Measurements from ENCODE around the gene LMOD3. TPM values are rescaled to one million over a fixed set of nuclear protein-coding genes. Genes with fewer than 3 reads are reported as not detected.

LMOD3 gene
- total and polyA plus RNA-seq, 9 of the 15 experiments (the other 6 are each of a cell fraction or from before 2014, with no cell fraction given), result 0.03 TPM; not detected in 8

DNA sequence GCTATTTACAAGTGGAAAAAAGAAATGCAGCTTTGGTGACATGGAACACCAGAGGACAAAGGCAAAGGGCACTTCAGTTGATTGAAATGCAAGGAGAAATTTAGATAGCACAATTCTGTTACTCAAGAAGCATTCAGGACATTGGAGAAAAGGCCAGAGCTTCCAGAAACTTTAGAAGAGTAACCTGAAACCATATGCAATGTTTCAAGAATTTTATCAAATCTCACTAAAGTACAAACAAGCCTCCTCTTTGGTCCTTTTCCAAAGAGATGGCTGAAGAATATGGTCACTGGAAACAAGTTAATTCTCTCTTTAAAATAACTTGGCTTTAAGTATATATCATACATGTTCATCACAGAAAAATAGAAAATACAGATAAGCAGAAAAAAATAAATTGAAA lies 14.6 kb upstream of the LMOD3 start (continued):
- TF ChIP-seq ZNF133 (CRISPR knock-in tag; IDR thresholded peaks at IDR 0.05), result no peak
- no peak for TF ChIP-seq SIN3B (IDR thresholded peaks at IDR 0.05; ENCODE audit: low read depth)
- TF ChIP-seq, protein P1, sequence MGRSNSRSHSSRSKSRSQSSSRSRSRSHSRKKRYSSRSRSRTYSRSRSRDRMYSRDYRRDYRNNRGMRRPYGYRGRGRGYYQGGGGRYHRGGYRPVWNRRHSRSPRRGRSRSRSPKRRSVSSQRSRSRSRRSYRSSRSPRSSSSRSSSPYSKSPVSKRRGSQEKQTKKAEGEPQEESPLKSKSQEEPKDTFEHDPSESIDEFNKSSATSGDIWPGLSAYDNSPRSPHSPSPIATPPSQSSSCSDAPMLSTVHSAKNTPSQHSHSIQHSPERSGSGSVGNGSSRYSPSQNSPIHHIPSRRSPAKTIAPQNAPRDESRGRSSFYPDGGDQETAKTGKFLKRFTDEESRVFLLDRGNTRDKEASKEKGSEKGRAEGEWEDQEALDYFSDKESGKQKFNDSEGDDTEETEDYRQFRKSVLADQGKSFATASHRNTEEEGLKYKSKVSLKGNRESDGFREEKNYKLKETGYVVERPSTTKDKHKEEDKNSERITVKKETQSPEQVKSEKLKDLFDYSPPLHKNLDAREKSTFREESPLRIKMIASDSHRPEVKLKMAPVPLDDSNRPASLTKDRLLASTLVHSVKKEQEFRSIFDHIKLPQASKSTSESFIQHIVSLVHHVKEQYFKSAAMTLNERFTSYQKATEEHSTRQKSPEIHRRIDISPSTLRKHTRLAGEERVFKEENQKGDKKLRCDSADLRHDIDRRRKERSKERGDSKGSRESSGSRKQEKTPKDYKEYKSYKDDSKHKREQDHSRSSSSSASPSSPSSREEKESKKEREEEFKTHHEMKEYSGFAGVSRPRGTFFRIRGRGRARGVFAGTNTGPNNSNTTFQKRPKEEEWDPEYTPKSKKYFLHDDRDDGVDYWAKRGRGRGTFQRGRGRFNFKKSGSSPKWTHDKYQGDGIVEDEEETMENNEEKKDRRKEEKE (IDR thresholded peaks at IDR 0.05; ENCODE audit: borderline replicate concordance in 1 of 2, control insufficient read depth in 1 of 2, low read depth in 2 of 2, low read length in 1 of 2), result no peak
- TF ChIP-seq HNRNPL (IDR thresholded peaks at IDR 0.05; ENCODE audit: low read depth, low read length), result no peak

DNA sequence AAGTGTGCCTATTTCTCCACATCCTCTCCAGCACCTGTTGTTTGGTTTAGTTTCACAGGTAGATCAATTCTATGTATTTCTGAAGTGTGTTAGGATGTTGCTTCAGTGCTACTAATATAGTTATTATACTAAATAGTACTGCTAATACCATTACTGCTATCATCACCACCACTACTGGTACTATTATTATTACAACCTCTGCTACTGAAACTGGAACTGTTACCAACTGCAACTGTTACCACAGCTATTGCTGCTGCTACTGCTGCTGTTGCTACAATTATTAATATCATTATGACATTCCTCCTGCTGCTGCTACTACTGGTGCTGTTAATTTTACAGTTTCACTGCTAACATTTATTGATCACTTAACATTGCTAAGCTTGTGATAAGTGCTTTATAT lies 8.3 kb upstream of the LMOD3 start:
- H3K4me1 ChIP-seq (replicated peaks in 1 of 2; ENCODE audit: control insufficient read depth in 2 of 2, insufficient read depth in 2 of 2, low read length in 2 of 2), result no peaks in the 10 kb centered on the region
- in situ Hi-C loops (cut with MboI), result no loop called here
- FAIRE-seq, result no peak
- no peak for ATAC-seq
- H3K4me2 ChIP-seq (ENCODE audit: insufficient read depth, low read length), result no peak overlapping the region
- DNase-seq (ENCODE audit: extremely low read depth in 1 of 4, low spot score in 3 of 4), result no peak
- H3K9me1 ChIP-seq (ENCODE audit: control insufficient read depth, insufficient read depth, low read length), result no peaks in the 10 kb centered on the region
- no peaks in the 10 kb centered on the region; a peak in 1 of 5 replicates for H3K27me3 ChIP-seq (ENCODE audit: control insufficient read depth in 2 of 2, insufficient read depth in 2 of 2, low read length in 2 of 2)
- H3K79me2 ChIP-seq (ENCODE audit: control insufficient read depth, insufficient read depth, low read length), result no peaks in the 10 kb centered on the region
- no peak overlapping the region for H3K9ac ChIP-seq (ENCODE audit: insufficient read depth in 1 of 2, low read depth in 2 of 2, low read length in 2 of 2)
- no peaks in the 10 kb centered on the region for H4K20me1 ChIP-seq (replicated peaks; ENCODE audit: control insufficient read depth, insufficient read depth, low read length)
- intact Hi-C loops (cut with micrococcal nuclease), result no loop called here
- H3K9me3 ChIP-seq (replicated peaks; ENCODE audit: control insufficient read depth, insufficient read depth, low read depth, low read length), result no peaks in the 10 kb centered on the region
- BruUV-seq (replicated peaks), result no TSS peak
- ChIA-PET POLR2A (no interaction called here), CTCF (ENCODE audit: low intra/inter-chr PET ratio) (no interaction called here)
- no peaks in the 10 kb centered on the region for H3K36me3 ChIP-seq (ENCODE audit: control insufficient read depth, insufficient read depth, low read length)
- H3K27ac ChIP-seq (ENCODE audit: extremely low read depth, low read depth, low read length), result no peak overlapping the region
- no peak overlapping the region for H3K4me3 ChIP-seq
- H2AFZ ChIP-seq (ENCODE audit: low read depth, low read length), result no peak overlapping the region
- no peak for TF ChIP-seq NR2F6 (CRISPR knock-in tag; IDR thresholded peaks at IDR 0.05)
- no peak for TF ChIP-seq BCOR (IDR thresholded peaks at IDR 0.05)
- no peak for TF ChIP-seq SRSF3 (IDR thresholded peaks at IDR 0.05; ENCODE audit: insufficient read depth, low read length)
- TF ChIP-seq CHD1 (IDR thresholded peaks at IDR 0.05; ENCODE audit: low read length), result no peak
- TF ChIP-seq, protein P2, sequence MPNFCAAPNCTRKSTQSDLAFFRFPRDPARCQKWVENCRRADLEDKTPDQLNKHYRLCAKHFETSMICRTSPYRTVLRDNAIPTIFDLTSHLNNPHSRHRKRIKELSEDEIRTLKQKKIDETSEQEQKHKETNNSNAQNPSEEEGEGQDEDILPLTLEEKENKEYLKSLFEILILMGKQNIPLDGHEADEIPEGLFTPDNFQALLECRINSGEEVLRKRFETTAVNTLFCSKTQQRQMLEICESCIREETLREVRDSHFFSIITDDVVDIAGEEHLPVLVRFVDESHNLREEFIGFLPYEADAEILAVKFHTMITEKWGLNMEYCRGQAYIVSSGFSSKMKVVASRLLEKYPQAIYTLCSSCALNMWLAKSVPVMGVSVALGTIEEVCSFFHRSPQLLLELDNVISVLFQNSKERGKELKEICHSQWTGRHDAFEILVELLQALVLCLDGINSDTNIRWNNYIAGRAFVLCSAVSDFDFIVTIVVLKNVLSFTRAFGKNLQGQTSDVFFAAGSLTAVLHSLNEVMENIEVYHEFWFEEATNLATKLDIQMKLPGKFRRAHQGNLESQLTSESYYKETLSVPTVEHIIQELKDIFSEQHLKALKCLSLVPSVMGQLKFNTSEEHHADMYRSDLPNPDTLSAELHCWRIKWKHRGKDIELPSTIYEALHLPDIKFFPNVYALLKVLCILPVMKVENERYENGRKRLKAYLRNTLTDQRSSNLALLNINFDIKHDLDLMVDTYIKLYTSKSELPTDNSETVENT (CRISPR knock-in tag; IDR thresholded peaks at IDR 0.05), result no peak
- TF ChIP-seq ZNF282 (CRISPR knock-in tag; IDR thresholded peaks at IDR 0.05), result no peak
- TF ChIP-seq C11orf30 (IDR thresholded peaks at IDR 0.05; ENCODE audit: low read depth), result no peak
- TF ChIP-seq ZNF23 (CRISPR knock-in tag; IDR thresholded peaks at IDR 0.05), result no peak
- TF ChIP-seq NR1H2 (CRISPR knock-in tag; IDR thresholded peaks at IDR 0.05), result no peak
- TF ChIP-seq ADNP (tag; IDR thresholded peaks at IDR 0.05), result no peak
- TF ChIP-seq, protein P3, sequence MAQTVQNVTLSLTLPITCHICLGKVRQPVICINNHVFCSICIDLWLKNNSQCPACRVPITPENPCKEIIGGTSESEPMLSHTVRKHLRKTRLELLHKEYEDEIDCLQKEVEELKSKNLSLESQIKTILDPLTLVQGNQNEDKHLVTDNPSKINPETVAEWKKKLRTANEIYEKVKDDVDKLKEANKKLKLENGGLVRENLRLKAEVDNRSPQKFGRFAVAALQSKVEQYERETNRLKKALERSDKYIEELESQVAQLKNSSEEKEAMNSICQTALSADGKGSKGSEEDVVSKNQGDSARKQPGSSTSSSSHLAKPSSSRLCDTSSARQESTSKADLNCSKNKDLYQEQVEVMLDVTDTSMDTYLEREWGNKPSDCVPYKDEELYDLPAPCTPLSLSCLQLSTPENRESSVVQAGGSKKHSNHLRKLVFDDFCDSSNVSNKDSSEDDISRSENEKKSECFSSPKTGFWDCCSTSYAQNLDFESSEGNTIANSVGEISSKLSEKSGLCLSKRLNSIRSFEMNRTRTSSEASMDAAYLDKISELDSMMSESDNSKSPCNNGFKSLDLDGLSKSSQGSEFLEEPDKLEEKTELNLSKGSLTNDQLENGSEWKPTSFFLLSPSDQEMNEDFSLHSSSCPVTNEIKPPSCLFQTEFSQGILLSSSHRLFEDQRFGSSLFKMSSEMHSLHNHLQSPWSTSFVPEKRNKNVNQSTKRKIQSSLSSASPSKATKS (CRISPR knock-in tag; IDR thresholded peaks at IDR 0.05), result no peak
- no peak for TF ChIP-seq NEUROD1 (IDR thresholded peaks at IDR 0.05; ENCODE audit: borderline replicate concordance, low read depth, low read length, partially characterized antibody)

Data from K562 (cell line).